Keratinocyte (primary cell): Measurements from ENCODE around the gene UCHL1. TPM values are rescaled to one million over a fixed set of nuclear protein-coding genes. Genes with fewer than 3 reads are reported as not detected.

Experiments
- DNase-seq: peaks from one replicate; pipeline ENCODE4 v3.0.0-alpha.2; 2011; ENCODE audit warnings: low read depth, missing footprints, low spot score
- FAIRE-seq: peaks from 2 replicates; lab custom pipeline; 2011; peaks lifted over from hg19 to GRCh38; lab: Jason Lieb, UNC
- H2AFZ ChIP-seq: 2 replicates; pipeline ENCODE4 v1.6.0; 2012; ENCODE audit warnings: low read length, control low read depth, inconsistent platforms; ENCODE audit not compliant: control insufficient read depth
- H3K27ac ChIP-seq: 2 replicates; pipeline ENCODE4 v1.5.1; 2011; ENCODE audit warnings: low read length; ENCODE audit not compliant: control insufficient read depth, insufficient read depth
- H3K27me3 ChIP-seq: 3 replicates; pipeline ENCODE4 v1.6.0; 2011; ENCODE audit warnings: low read length; ENCODE audit not compliant: control insufficient read depth, insufficient read depth; ENCODE audit errors: extremely low read depth
- H3K36me3 ChIP-seq, 2 experiments: 2 replicates in 1 of 2; 3 replicates in 1 of 2; pipeline ENCODE4 v1.5.1; 2011; ENCODE audit warnings: low read length in 2 of 2, mild to moderate bottlenecking in 1 of 2; ENCODE audit not compliant: control insufficient read depth in 2 of 2, insufficient read depth in 2 of 2; ENCODE audit errors: extremely low read depth in 1 of 2
- H3K4me1 ChIP-seq: 3 replicates; pipeline ENCODE4 v1.5.1; 2011; ENCODE audit warnings: low read length; ENCODE audit not compliant: control insufficient read depth, insufficient read depth; ENCODE audit errors: extremely low read depth
- H3K4me2 ChIP-seq: 3 replicates; pipeline ENCODE4 v1.6.0; 2011; ENCODE audit warnings: low read depth, low read length; ENCODE audit not compliant: control insufficient read depth, insufficient read depth; ENCODE audit errors: extremely low read depth
- H3K4me3 ChIP-seq, 3 experiments: fragments of 200-600 bp in 1 of 3; sonication (generic) in 1 of 3; 2 replicates in 2 of 3; 3 replicates in 1 of 3; pipeline ENCODE4 v1.5.1; 2011 to 2016; ENCODE audit warnings: low read length in 3 of 3, mild to moderate bottlenecking in 3 of 3, control low read depth in 2 of 3, inconsistent platforms in 1 of 3, low read depth in 1 of 3, mixed read lengths in 1 of 3, mixed run types in 1 of 3, moderate library complexity in 1 of 3; ENCODE audit not compliant: control insufficient read depth in 2 of 3, insufficient read depth in 2 of 3; ENCODE audit errors: extremely low read depth in 1 of 3
- H3K79me2 ChIP-seq: 2 replicates; pipeline ENCODE4 v1.6.0; 2012; ENCODE audit warnings: low read length; ENCODE audit not compliant: control insufficient read depth, insufficient read depth
- H3K9ac ChIP-seq: 3 replicates; pipeline ENCODE4 v1.6.0; 2011; ENCODE audit warnings: low read length; ENCODE audit not compliant: control insufficient read depth, insufficient read depth; ENCODE audit errors: extremely low read depth
- H3K9me1 ChIP-seq: 3 replicates; pipeline ENCODE4 v1.6.0; 2011; ENCODE audit warnings: low read length; ENCODE audit not compliant: control insufficient read depth, insufficient read depth; ENCODE audit errors: extremely low read depth
- H3K9me3 ChIP-seq: 2 replicates; pipeline ENCODE4 v1.5.1; 2012; ENCODE audit warnings: low read depth, low read length; ENCODE audit not compliant: control insufficient read depth
- H4K20me1 ChIP-seq: 3 replicates; pipeline ENCODE4 v1.6.0; 2011; ENCODE audit warnings: low read length; ENCODE audit not compliant: control insufficient read depth, insufficient read depth; ENCODE audit errors: extremely low read depth
- EZH2 ChIP-seq: IDR thresholded peaks from one replicate; pipeline ENCODE4 v1.6.1; 2012; ENCODE audit warnings: inconsistent platforms, mild to moderate bottlenecking, low read length, moderate library complexity
- dilution Hi-C: fragments of 300-500 bp; cut with MboI; formaldehyde crosslinking; loops from one replicate; pipeline ENCODE4 v1.7.0; 2020; ENCODE audit warnings: low sequenced_read_pairs; ENCODE audit not compliant: extremely low pct_ligation_motif_present
- polyA plus RNA-seq, 5 experiments: library from polyadenylated mRNA; depleted of rRNA in 3 of 5; stranded (reverse) in 3 of 5; stranded (forward) in 1 of 5; unstranded in 1 of 5; fragments of >200 nt; gene quantifications; 1 replicate in 1 of 5; 2 replicates in 3 of 5; 3 replicates in 1 of 5; pipeline versions ENCODE4 v1.2.1 to v1.2.3, GENCODE V29; 2011 to 2012; ENCODE audit warnings: missing spikeins in 2 of 5, low read depth in 1 of 5, low replicate concordance in 1 of 5
- TF ChIP-seq, protein P1 (sequence below), 3 experiments: IDR thresholded peaks in 1 of 3; conservative IDR thresholded peaks in 1 of 3; optimal IDR thresholded peaks in 1 of 3; 2 replicates in 2 of 3; 3 replicates in 1 of 3; pipeline versions ENCODE3 to v1.5.1; 2011; ENCODE audit warnings: low read length in 3 of 3, mild to moderate bottlenecking in 3 of 3, moderate library complexity in 2 of 3, control low read depth in 1 of 3, inconsistent platforms in 1 of 3; ENCODE audit not compliant: insufficient read depth in 2 of 3; ENCODE audit errors: extremely low read depth in 1 of 3

The UCHL1 gene
- polyA plus RNA-seq, 1 donor (not counting 4 experiments of a cell fraction or from before 2014, with no cell fraction given): 3.0 TPM

DNA sequence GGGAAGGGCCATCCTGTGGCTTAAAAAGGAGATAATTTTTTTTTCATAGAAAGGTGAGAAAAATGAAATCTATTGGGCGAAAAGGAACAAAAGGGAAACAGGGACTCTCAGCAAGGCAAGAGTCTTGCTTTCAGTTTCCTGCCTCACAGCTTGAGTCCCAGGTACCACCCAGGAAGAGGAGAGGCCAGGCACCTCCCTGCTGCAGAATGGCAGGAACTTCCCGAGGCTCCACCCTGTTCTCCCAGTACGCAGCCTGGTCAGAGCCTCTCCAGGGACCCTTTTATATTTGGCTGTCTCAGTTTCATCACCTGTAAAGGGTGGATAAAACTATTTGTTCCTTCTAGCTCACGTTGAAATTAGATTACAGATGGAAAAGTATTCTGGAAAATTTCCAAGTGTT, 33.8 kb downstream of the UCHL1 start:
- H4K20me1 ChIP-seq: no peaks in the 10 kb centered on the region
- TF ChIP-seq, protein P1, sequence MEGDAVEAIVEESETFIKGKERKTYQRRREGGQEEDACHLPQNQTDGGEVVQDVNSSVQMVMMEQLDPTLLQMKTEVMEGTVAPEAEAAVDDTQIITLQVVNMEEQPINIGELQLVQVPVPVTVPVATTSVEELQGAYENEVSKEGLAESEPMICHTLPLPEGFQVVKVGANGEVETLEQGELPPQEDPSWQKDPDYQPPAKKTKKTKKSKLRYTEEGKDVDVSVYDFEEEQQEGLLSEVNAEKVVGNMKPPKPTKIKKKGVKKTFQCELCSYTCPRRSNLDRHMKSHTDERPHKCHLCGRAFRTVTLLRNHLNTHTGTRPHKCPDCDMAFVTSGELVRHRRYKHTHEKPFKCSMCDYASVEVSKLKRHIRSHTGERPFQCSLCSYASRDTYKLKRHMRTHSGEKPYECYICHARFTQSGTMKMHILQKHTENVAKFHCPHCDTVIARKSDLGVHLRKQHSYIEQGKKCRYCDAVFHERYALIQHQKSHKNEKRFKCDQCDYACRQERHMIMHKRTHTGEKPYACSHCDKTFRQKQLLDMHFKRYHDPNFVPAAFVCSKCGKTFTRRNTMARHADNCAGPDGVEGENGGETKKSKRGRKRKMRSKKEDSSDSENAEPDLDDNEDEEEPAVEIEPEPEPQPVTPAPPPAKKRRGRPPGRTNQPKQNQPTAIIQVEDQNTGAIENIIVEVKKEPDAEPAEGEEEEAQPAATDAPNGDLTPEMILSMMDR (optimal IDR thresholded peaks at IDR 0.05 in 1 of 3, IDR thresholded peaks at IDR 0.05 in 1 of 3, conservative IDR thresholded peaks at IDR 0.05 in 1 of 3; ENCODE audit: extremely low read depth in 1 of 3, insufficient read depth in 2 of 3, low read length in 3 of 3): no peak
- TF ChIP-seq EZH2: no peak
- dilution Hi-C loops: no loop called here
- no peaks in the 10 kb centered on the region for H3K36me3 ChIP-seq
- FAIRE-seq: no peak
- peak overlapping the region; percentile 4 for H3K4me2 ChIP-seq
- no peaks in the 10 kb centered on the region for H3K27me3 ChIP-seq
- H3K27ac ChIP-seq: no peak overlapping the region
- H3K79me2 ChIP-seq: no peaks in the 10 kb centered on the region
- no peak overlapping the region for H3K9ac ChIP-seq
- H3K9me1 ChIP-seq: no peaks in the 10 kb centered on the region
- no peak overlapping the region for H3K4me3 ChIP-seq
- no peak for DNase-seq
- H3K4me1 ChIP-seq: no peaks in the 10 kb centered on the region
- H3K9me3 ChIP-seq: peaks cover 2% of the 10 kb centered on the region
- H2AFZ ChIP-seq: peak overlapping the region; percentile 10

DNA sequence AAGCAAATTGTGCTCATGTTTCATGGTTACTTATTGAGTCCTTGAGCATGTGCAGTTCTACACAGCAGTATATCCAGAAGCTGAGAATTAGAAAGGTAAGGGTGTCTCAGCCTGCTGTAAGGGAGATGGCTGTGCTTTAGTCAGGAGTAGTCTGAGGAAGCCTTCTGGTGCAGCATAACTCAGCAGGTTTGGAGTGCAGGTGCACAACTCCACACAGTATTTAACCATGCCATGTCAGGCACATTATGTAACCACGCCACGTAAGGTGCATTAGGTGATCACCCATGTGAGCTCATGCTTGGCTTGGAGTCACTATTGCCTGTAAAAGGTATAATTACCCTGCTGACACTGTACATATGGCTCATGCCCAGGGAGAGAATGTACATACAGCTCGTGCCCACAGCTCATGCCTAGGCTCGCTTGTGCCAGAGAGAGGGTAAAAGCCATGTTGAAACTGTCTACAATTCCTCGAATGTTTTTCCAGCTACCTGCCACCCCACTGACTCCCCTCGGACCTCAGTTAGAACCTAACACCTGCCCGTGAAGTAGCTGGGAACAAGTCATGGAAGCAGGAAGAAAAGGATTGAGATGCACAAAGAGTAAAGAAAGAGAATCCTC, 37.8 kb downstream of the UCHL1 start:
- Histone ChIP-seq H4K20me1 (no peaks in the 10 kb centered on the region), H3K36me3 (no peaks in the 10 kb centered on the region), H2AFZ (no peak overlapping the region), H3K4me2 (no peak overlapping the region), H3K9ac (no peak overlapping the region), H3K9me1 (no peaks in the 10 kb centered on the region), H3K27ac (no peak overlapping the region), H3K4me3 (no peak overlapping the region), H3K27me3 (no peaks in the 10 kb centered on the region), H3K79me2 (no peaks in the 10 kb centered on the region), H3K9me3 (peaks cover 2% of the 10 kb centered on the region), H3K4me1 (no peaks in the 10 kb centered on the region)
- dilution Hi-C loops: no loop called here
- FAIRE-seq (no peak), DNase-seq (no peak)
- TF ChIP-seq EZH2: no peak
- TF ChIP-seq, protein P1 (optimal IDR thresholded peaks at IDR 0.05 in 1 of 3, IDR thresholded peaks at IDR 0.05 in 1 of 3, conservative IDR thresholded peaks at IDR 0.05 in 1 of 3; ENCODE audit: extremely low read depth in 1 of 3, insufficient read depth in 2 of 3, low read length in 3 of 3): no peak
